Tibial nerve (tissue), 4 donors: ENCODE results near the gene KPNA4. TPM values are rescaled to one million over a fixed set of nuclear protein-coding genes. Genes with fewer than 3 reads are reported as not detected.

Source experiments
- DNase-seq, 2 donors: peaks; one replicate each; pipeline ENCODE4 v3.0.0-alpha.2; 2019; ENCODE audit warnings: low spot score in 2 of 2
- H3K27ac ChIP-seq, 4 donors: fragments of 200-600 bp; sonication (generic) in 3 of 4; one replicate each; pipeline ENCODE4 v1.5.1; 2017 to 2019; ENCODE audit warnings: mild to moderate bottlenecking in 1 of 4
- H3K27me3 ChIP-seq, 2 donors: fragments of 200-600 bp; sonication (generic) in 1 of 2; one replicate each; pipeline versions ENCODE4 v1.5.1 to v1.6.0; 2017 to 2019
- H3K36me3 ChIP-seq, 3 donors: fragments of 200-600 bp; sonication (generic); one replicate each; pipeline ENCODE4 v1.5.1; 2018 to 2019
- H3K4me1 ChIP-seq, 4 donors: fragments of 200-600 bp; sonication (generic) in 3 of 4; one replicate each; pipeline ENCODE4 v1.5.1; 2017 to 2019
- H3K4me3 ChIP-seq, 4 donors: fragments of 200-600 bp; sonication (generic) in 3 of 4; one replicate each; pipeline ENCODE4 v1.5.1; 2017 to 2019; ENCODE audit warnings: mild to moderate bottlenecking in 1 of 4, moderate library complexity in 1 of 4
- H3K9me3 ChIP-seq, 4 donors: fragments of 200-600 bp; sonication (generic) in 3 of 4; one replicate each; pipeline ENCODE4 v1.5.1; 2017 to 2019
- CTCF ChIP-seq, 5 experiments: fragments of 200-600 bp in 3 of 5; fragments of 450-650 bp in 2 of 5; sonication (generic) in 3 of 5; IDR thresholded peaks; one replicate each; pipeline ENCODE4 v1.5.1; 2016 to 2019; ENCODE audit warnings: antibody characterized with exemption in 5 of 5, mild to moderate bottlenecking in 3 of 5, moderate library complexity in 2 of 5
- EP300 ChIP-seq, 2 donors: sonication (generic); formaldehyde crosslinking; IDR thresholded peaks; one replicate each; pipeline ENCODE4 v1.6.1; 2017; ENCODE audit warnings: antibody characterized with exemption in 2 of 2, mild to moderate bottlenecking in 1 of 2
- POLR2A ChIP-seq, 2 donors: fragments of 450-650 bp; IDR thresholded peaks; one replicate each; pipeline ENCODE4 v1.6.1; 2017; ENCODE audit warnings: antibody characterized with exemption in 2 of 2, mild to moderate bottlenecking in 2 of 2, moderate library complexity in 2 of 2
- WGBS, 2 donors: methylation state at CpG; one replicate each; pipeline ENCODE4 v1.1.5; 2018; 5-methylcytosine and 5-hydroxymethylcytosine counted together
- total RNA-seq, 4 donors: library from RNA; depleted of rRNA; stranded (reverse); fragments of >200 nt; gene quantifications; one replicate each; pipeline ENCODE4 v1.1.0, GENCODE V29; 2016

KPNA4 gene
- total RNA-seq, 4 donors from 2014 or later: 27.0 to 32.4 (median 30.2) TPM

GRCh38 chr3:160580938-160581337, 15.6 kb upstream of the KPNA4 start:
- no peaks in the 10 kb centered on the region for H3K4me1 ChIP-seq
- no peaks in the 10 kb centered on the region for H3K36me3 ChIP-seq
- no peak overlapping the region for H3K4me3 ChIP-seq
- DNase-seq: no peak
- 96 to 98% methylated on average over 2 of the region's 2 CpGs for WGBS, 2 donors
- TF ChIP-seq EP300 (IDR thresholded peaks at IDR 0.05) (no peak), CTCF (IDR thresholded peaks at IDR 0.05) (no peak), POLR2A (IDR thresholded peaks at IDR 0.05) (no peak)
- H3K27me3 ChIP-seq: no peaks in the 10 kb centered on the region
- peaks cover 0 to 61% (median 2%) of the 10 kb centered on the region in 4 donors for H3K9me3 ChIP-seq
- H3K27ac ChIP-seq: no peak overlapping the region

- Histone ChIP-seq H3K27me3 (no peaks in the 10 kb centered on the region), H3K9me3 (peaks cover 0 to 42% (median 0%) of the 10 kb centered on the region in 4 donors), H3K4me3 (no peak overlapping the region), H3K4me1 (no peaks in the 10 kb centered on the region), H3K27ac (no peak overlapping the region), H3K36me3 (no peaks in the 10 kb centered on the region)
- TF ChIP-seq EP300 (IDR thresholded peaks at IDR 0.05): no peak
- no peak for TF ChIP-seq CTCF (IDR thresholded peaks at IDR 0.05)
- TF ChIP-seq POLR2A (IDR thresholded peaks at IDR 0.05): no peak
- whole genome bisulfite sequencing, 2 donors: 39 to 51% methylated on average over 4 of the region's 4 CpGs
- DNase-seq: no peak
These were observed 12.3 kb upstream of the KPNA4 start for GRCh38 chr3:160577556-160578195.

- WGBS, 2 donors: 37 to 50% methylated on average over 2 of the region's 2 CpGs
- H3K4me1 ChIP-seq: no peaks in the 10 kb centered on the region
- no peak overlapping the region for H3K4me3 ChIP-seq
- H3K27me3 ChIP-seq: no peaks in the 10 kb centered on the region
- DNase-seq: no peak
- TF ChIP-seq POLR2A (IDR thresholded peaks at IDR 0.05) (no peak), EP300 (IDR thresholded peaks at IDR 0.05) (no peak), CTCF (IDR thresholded peaks at IDR 0.05) (no peak)
- H3K36me3 ChIP-seq: no peaks in the 10 kb centered on the region
- H3K27ac ChIP-seq: no peak overlapping the region
- H3K9me3 ChIP-seq: peaks cover 0 to 38% (median 0%) of the 10 kb centered on the region in 4 donors
These were observed 11.7 kb upstream of the KPNA4 start for GRCh38 chr3:160577093-160577492.

- Histone ChIP-seq H3K36me3 (no peaks in the 10 kb centered on the region), H3K4me3 (no peak overlapping the region), H3K27me3 (no peaks in the 10 kb centered on the region), H3K9me3 (peaks cover 0 to 33% (median 0%) of the 10 kb centered on the region in 4 donors), H3K4me1 (no peaks in the 10 kb centered on the region), H3K27ac (no peak overlapping the region)
- no peak for TF ChIP-seq POLR2A (IDR thresholded peaks at IDR 0.05)
- no peak for TF ChIP-seq CTCF (IDR thresholded peaks at IDR 0.05)
- DNase-seq: no peak
These were observed 11.2 kb upstream of the KPNA4 start for GRCh38 chr3:160576621-160577020.

- peaks cover 0 to 23% (median 0%) of the 10 kb centered on the region in 4 donors for H3K9me3 ChIP-seq
- no peak for TF ChIP-seq CTCF (IDR thresholded peaks at IDR 0.05)
- TF ChIP-seq EP300 (IDR thresholded peaks at IDR 0.05): no peak
- TF ChIP-seq POLR2A (IDR thresholded peaks at IDR 0.05): no peak
- WGBS, 2 donors: 43 to 47% methylated on average over 1 of the region's 1 CpG
- H3K27me3 ChIP-seq: no peaks in the 10 kb centered on the region
- no peaks in the 10 kb centered on the region for H3K36me3 ChIP-seq
- no peak overlapping the region for H3K27ac ChIP-seq
- no peak overlapping the region for H3K4me3 ChIP-seq
- no peaks in the 10 kb centered on the region for H3K4me1 ChIP-seq
- DNase-seq: no peak
These were observed 10.2 kb upstream of the KPNA4 start for GRCh38 chr3:160575589-160575988.
